ENCODE results near the gene MAMDC4. TPM values are rescaled to one million over a fixed set of nuclear protein-coding genes. Genes with fewer than 3 reads are reported as not detected.

MAMDC4 gene
- total and polyA plus RNA-seq, 2 experiments from 2014 or later, result 1.7 to 6.8 TPM

DNA sequence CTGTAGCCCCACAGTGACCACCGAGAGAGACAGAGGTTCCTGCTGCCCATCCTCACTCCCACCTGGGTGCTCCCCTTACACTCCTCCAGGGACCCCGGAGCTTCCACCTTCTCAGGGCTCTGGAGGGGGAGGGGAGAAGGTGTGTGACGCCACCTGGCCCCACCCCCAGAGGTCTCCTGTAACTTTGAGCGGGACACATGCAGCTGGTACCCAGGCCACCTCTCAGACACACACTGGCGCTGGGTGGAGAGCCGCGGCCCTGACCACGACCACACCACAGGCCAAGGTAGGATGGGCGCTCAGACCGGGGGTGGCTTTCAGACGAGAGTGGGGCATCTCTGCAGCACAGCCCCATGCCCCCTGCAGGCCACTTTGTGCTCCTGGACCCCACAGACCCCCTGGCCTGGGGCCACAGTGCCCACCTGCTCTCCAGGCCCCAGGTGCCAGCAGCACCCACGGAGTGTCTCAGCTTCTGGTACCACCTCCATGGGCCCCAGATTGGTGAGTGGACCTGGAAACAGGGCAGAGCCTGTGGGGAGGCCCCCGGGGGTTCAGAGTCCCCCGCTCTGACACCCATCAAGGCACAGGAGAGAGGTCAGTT, 4.5 kb downstream of the MAMDC4 start:
- Histone ChIP-seq H3K36me3 (ENCODE audit: insufficient read depth) (no peaks in the 10 kb centered on the region), H3F3A (replicated peaks; ENCODE audit: low read depth) (no peaks in the 10 kb centered on the region), H2AFZ (no peak overlapping the region), H3K4me2 (no peak overlapping the region), H3K27ac (ENCODE audit: low read depth) (no peak overlapping the region), H3K79me2 (replicated peaks; ENCODE audit: insufficient read depth) (no peaks in the 10 kb centered on the region), H4K20me1 (replicated peaks; ENCODE audit: insufficient read depth) (0 out of 2 replicates have a peak, but pooled peaks cover under 1% of the 10 kb centered on the region), H3K9me2 (ENCODE audit: insufficient read depth) (no peaks in the 10 kb centered on the region), H3K4me1 (ENCODE audit: insufficient read depth) (no peaks in the 10 kb centered on the region), H3K27me3 (ENCODE audit: insufficient read depth) (no peaks in the 10 kb centered on the region), H3K4me3 (no peak overlapping the region)
- ATAC-seq (no peak), DNase-seq (ENCODE audit: low spot score) (no peak)
- H3K27me3 Mint-ChIP-seq (ENCODE audit: insufficient read depth, low read depth, poor library complexity), result peaks cover 2% of the 10 kb centered on the region
- no peaks in the 10 kb centered on the region for H3K4me1 Mint-ChIP-seq
- no peak overlapping the region for H3K27ac Mint-ChIP-seq
- H3K4me3 Mint-ChIP-seq, result no peak overlapping the region
- no peaks in the 10 kb centered on the region for H3K9me3 Mint-ChIP-seq
- no peak for TF ChIP-seq EZH2phosphoT487 (IDR thresholded peaks at IDR 0.05; ENCODE audit: unreplicated experiment)
- TF ChIP-seq, protein P1, sequence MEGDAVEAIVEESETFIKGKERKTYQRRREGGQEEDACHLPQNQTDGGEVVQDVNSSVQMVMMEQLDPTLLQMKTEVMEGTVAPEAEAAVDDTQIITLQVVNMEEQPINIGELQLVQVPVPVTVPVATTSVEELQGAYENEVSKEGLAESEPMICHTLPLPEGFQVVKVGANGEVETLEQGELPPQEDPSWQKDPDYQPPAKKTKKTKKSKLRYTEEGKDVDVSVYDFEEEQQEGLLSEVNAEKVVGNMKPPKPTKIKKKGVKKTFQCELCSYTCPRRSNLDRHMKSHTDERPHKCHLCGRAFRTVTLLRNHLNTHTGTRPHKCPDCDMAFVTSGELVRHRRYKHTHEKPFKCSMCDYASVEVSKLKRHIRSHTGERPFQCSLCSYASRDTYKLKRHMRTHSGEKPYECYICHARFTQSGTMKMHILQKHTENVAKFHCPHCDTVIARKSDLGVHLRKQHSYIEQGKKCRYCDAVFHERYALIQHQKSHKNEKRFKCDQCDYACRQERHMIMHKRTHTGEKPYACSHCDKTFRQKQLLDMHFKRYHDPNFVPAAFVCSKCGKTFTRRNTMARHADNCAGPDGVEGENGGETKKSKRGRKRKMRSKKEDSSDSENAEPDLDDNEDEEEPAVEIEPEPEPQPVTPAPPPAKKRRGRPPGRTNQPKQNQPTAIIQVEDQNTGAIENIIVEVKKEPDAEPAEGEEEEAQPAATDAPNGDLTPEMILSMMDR (conservative IDR thresholded peaks at IDR 0.05; ENCODE audit: low read depth in 2 of 2), result 0 out of 4 replicates have a peak, but pooled peaks have one; percentile 5 to 13
- peaks cover 6% of the 10 kb centered on the region; the same call in 2 of the 3 replicates for H3K36me3 Mint-ChIP-seq (ENCODE audit: low read depth)

DNA sequence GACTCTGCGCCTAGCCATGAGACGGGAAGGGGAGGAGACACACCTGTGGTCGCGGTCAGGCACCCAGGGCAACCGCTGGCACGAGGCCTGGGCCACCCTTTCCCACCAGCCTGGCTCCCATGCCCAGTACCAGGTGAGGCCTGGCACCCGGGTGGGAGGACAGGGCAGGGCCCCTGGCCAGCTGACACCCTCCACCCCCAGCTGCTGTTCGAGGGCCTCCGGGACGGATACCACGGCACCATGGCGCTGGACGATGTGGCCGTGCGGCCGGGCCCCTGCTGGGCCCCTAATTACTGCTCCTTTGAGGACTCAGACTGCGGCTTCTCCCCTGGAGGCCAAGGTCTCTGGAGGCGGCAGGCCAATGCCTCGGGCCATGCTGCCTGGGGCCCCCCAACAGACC, 5.0 kb downstream of the MAMDC4 start:
- no peak for ATAC-seq

More for the DNA sequence above, 5.0 kb downstream of the MAMDC4 start:
- TF ChIP-seq, protein P1 (conservative IDR thresholded peaks at IDR 0.05; ENCODE audit: low read depth in 2 of 2), result no peak
- Mint-ChIP-seq H3K4me3 (no peak overlapping the region), H3K27ac (no peak overlapping the region), H3K27me3 (ENCODE audit: insufficient read depth, low read depth, poor library complexity) (no peaks in the 10 kb centered on the region), H3K4me1 (no peaks in the 10 kb centered on the region), H3K9me3 (no peaks in the 10 kb centered on the region), H3K36me3 (ENCODE audit: low read depth) (peaks cover 11% of the 10 kb centered on the region; the same call in 2 of the 3 replicates)
- Histone ChIP-seq H3K4me3 (no peak overlapping the region), H3K27ac (ENCODE audit: low read depth) (no peak overlapping the region), H3K9me2 (ENCODE audit: insufficient read depth) (no peaks in the 10 kb centered on the region), H3K36me3 (ENCODE audit: insufficient read depth) (0 out of 2 replicates have a peak, but pooled peaks cover under 1% of the 10 kb centered on the region), H2AFZ (no peak overlapping the region), H3K4me2 (no peak overlapping the region), H4K20me1 (replicated peaks; ENCODE audit: insufficient read depth) (0 out of 2 replicates have a peak, but pooled peaks cover 5% of the 10 kb centered on the region), H3F3A (replicated peaks; ENCODE audit: low read depth) (no peaks in the 10 kb centered on the region), H3K27me3 (ENCODE audit: insufficient read depth) (no peaks in the 10 kb centered on the region), H3K4me1 (ENCODE audit: insufficient read depth) (no peaks in the 10 kb centered on the region), H3K79me2 (replicated peaks; ENCODE audit: insufficient read depth) (no peaks in the 10 kb centered on the region)
- no peak for DNase-seq (ENCODE audit: low spot score)

All from GM23338 (cell line).